ENCODE data around the gene OPA1.

OPA1 gene

GRCh38 chr3:193586526-193586925 is 6.5 kb upstream of the OPA1 start:
- H3K4me3 ChIP-seq (ENCODE audit: low read length) = no peak overlapping the region
- no peaks in the 10 kb centered on the region for H4K20me1 ChIP-seq (ENCODE audit: control insufficient read depth, insufficient read depth, low read depth, low read length)
- no peaks in the 10 kb centered on the region; the same call in 1 of the 2 replicates for H3K27me3 ChIP-seq (ENCODE audit: control insufficient read depth, low read length)
- H3K36me3 ChIP-seq (ENCODE audit: control insufficient read depth, low read length) = no peaks in the 10 kb centered on the region
- H3K4me1 ChIP-seq (ENCODE audit: control insufficient read depth, low read length) = no peaks in the 10 kb centered on the region; the same call in 1 of the 2 replicates
- H3K9me3 ChIP-seq (ENCODE audit: control insufficient read depth, insufficient read depth, low read length) = no peaks in the 10 kb centered on the region
- H3K9me2 ChIP-seq (replicated peaks; ENCODE audit: control insufficient read depth, low read length) = no peaks in the 10 kb centered on the region
- no peaks in the 10 kb centered on the region for H3F3A ChIP-seq (ENCODE audit: control insufficient read depth, insufficient read depth)
- H3K79me2 ChIP-seq (ENCODE audit: control insufficient read depth, low read length) = no peaks in the 10 kb centered on the region
- TF ChIP-seq EZH2phosphoT487 (IDR thresholded peaks at IDR 0.05; ENCODE audit: borderline replicate concordance, low read length) (no peak), CTCF (IDR thresholded peaks at IDR 0.05; ENCODE audit: low read depth, low read length, poor library complexity, severe bottlenecking) (no peak)
- H3K4me2 ChIP-seq (ENCODE audit: low read length) = no peak overlapping the region
- no peak overlapping the region for H3K27ac ChIP-seq (ENCODE audit: low read depth, low read length)

GRCh38 chr3:193589129-193589528 is 3.9 kb upstream of the OPA1 start:
- no peak overlapping the region for H3K4me2 ChIP-seq (ENCODE audit: low read length)

GRCh38 chr3:193589616-193590015 is 3.4 kb upstream of the OPA1 start:
- H4K20me1 ChIP-seq (ENCODE audit: control insufficient read depth, insufficient read depth, low read depth, low read length) = no peaks in the 10 kb centered on the region
- no peaks in the 10 kb centered on the region for H3F3A ChIP-seq (ENCODE audit: control insufficient read depth, insufficient read depth)
- no peaks in the 10 kb centered on the region for H3K36me3 ChIP-seq (ENCODE audit: control insufficient read depth, low read length)
- H3K27ac ChIP-seq (ENCODE audit: low read depth, low read length) = no peak overlapping the region
- no peak overlapping the region for H3K4me2 ChIP-seq (ENCODE audit: low read length)
- H3K9me2 ChIP-seq (replicated peaks; ENCODE audit: control insufficient read depth, low read length) = no peaks in the 10 kb centered on the region
- TF ChIP-seq EZH2phosphoT487 (IDR thresholded peaks at IDR 0.05; ENCODE audit: borderline replicate concordance, low read length) (no peak), CTCF (IDR thresholded peaks at IDR 0.05; ENCODE audit: low read depth, low read length, poor library complexity, severe bottlenecking) (no peak)
- H3K27me3 ChIP-seq (ENCODE audit: control insufficient read depth, low read length) = no peaks in the 10 kb centered on the region
- peaks cover 27% of the 10 kb centered on the region for H3K79me2 ChIP-seq (ENCODE audit: control insufficient read depth, low read length)
- peaks cover 16% of the 10 kb centered on the region for H3K4me1 ChIP-seq (ENCODE audit: control insufficient read depth, low read length)
- no peak overlapping the region for H3K4me3 ChIP-seq (ENCODE audit: low read length)
- no peaks in the 10 kb centered on the region for H3K9me3 ChIP-seq (ENCODE audit: control insufficient read depth, insufficient read depth, low read length)

More at GRCh38 chr3:193589129-193589528, 3.9 kb upstream of the OPA1 start:
- H3K79me2 ChIP-seq (ENCODE audit: control insufficient read depth, low read length) = peaks cover 23% of the 10 kb centered on the region
- no peak overlapping the region for H3K4me3 ChIP-seq (ENCODE audit: low read length)
- H3K36me3 ChIP-seq (ENCODE audit: control insufficient read depth, low read length) = no peaks in the 10 kb centered on the region
- no peak overlapping the region for H3K27ac ChIP-seq (ENCODE audit: low read depth, low read length)
- H4K20me1 ChIP-seq (ENCODE audit: control insufficient read depth, insufficient read depth, low read depth, low read length) = no peaks in the 10 kb centered on the region
- no peaks in the 10 kb centered on the region for H3K9me2 ChIP-seq (replicated peaks; ENCODE audit: control insufficient read depth, low read length)
- H3F3A ChIP-seq (ENCODE audit: control insufficient read depth, insufficient read depth) = no peaks in the 10 kb centered on the region
- H3K27me3 ChIP-seq (ENCODE audit: control insufficient read depth, low read length) = no peaks in the 10 kb centered on the region
- peaks cover 11% of the 10 kb centered on the region for H3K4me1 ChIP-seq (ENCODE audit: control insufficient read depth, low read length)
- TF ChIP-seq EZH2phosphoT487 (IDR thresholded peaks at IDR 0.05; ENCODE audit: borderline replicate concordance, low read length) (no peak), CTCF (IDR thresholded peaks at IDR 0.05; ENCODE audit: low read depth, low read length, poor library complexity, severe bottlenecking) (no peak)
- no peaks in the 10 kb centered on the region for H3K9me3 ChIP-seq (ENCODE audit: control insufficient read depth, insufficient read depth, low read length)

Measured in DOHH2 (cell line).